Keratinocyte (primary cell): ENCODE measurements around the gene ABO. TPM values are rescaled to one million over a fixed set of nuclear protein-coding genes. Genes with fewer than 3 reads are reported as not detected.

ENCODE experiments used
- DNase-seq: peaks from one replicate; pipeline ENCODE4 v3.0.0-alpha.2; 2011; ENCODE audit warnings: low read depth, missing footprints, low spot score
- FAIRE-seq: peaks from 2 replicates; lab custom pipeline; 2011; peaks lifted over from hg19 to GRCh38; lab: Jason Lieb, UNC
- H2AFZ ChIP-seq: 2 replicates; pipeline ENCODE4 v1.6.0; 2012; ENCODE audit warnings: low read length, control low read depth, inconsistent platforms; ENCODE audit not compliant: control insufficient read depth
- H3K27ac ChIP-seq: 2 replicates; pipeline ENCODE4 v1.5.1; 2011; ENCODE audit warnings: low read length; ENCODE audit not compliant: control insufficient read depth, insufficient read depth
- H3K27me3 ChIP-seq: 3 replicates; pipeline ENCODE4 v1.6.0; 2011; ENCODE audit warnings: low read length; ENCODE audit not compliant: control insufficient read depth, insufficient read depth; ENCODE audit errors: extremely low read depth
- H3K36me3 ChIP-seq, 2 experiments: 2 replicates in 1 of 2; 3 replicates in 1 of 2; pipeline ENCODE4 v1.5.1; 2011; ENCODE audit warnings: low read length in 2 of 2, mild to moderate bottlenecking in 1 of 2; ENCODE audit not compliant: control insufficient read depth in 2 of 2, insufficient read depth in 2 of 2; ENCODE audit errors: extremely low read depth in 1 of 2
- H3K4me1 ChIP-seq: 3 replicates; pipeline ENCODE4 v1.5.1; 2011; ENCODE audit warnings: low read length; ENCODE audit not compliant: control insufficient read depth, insufficient read depth; ENCODE audit errors: extremely low read depth
- H3K4me2 ChIP-seq: 3 replicates; pipeline ENCODE4 v1.6.0; 2011; ENCODE audit warnings: low read depth, low read length; ENCODE audit not compliant: control insufficient read depth, insufficient read depth; ENCODE audit errors: extremely low read depth
- H3K4me3 ChIP-seq, 3 experiments: fragments of 200-600 bp in 1 of 3; sonication (generic) in 1 of 3; 2 replicates in 2 of 3; 3 replicates in 1 of 3; pipeline ENCODE4 v1.5.1; 2011 to 2016; ENCODE audit warnings: low read length in 3 of 3, mild to moderate bottlenecking in 3 of 3, control low read depth in 2 of 3, inconsistent platforms in 1 of 3, low read depth in 1 of 3, mixed read lengths in 1 of 3, mixed run types in 1 of 3, moderate library complexity in 1 of 3; ENCODE audit not compliant: control insufficient read depth in 2 of 3, insufficient read depth in 2 of 3; ENCODE audit errors: extremely low read depth in 1 of 3
- H3K79me2 ChIP-seq: 2 replicates; pipeline ENCODE4 v1.6.0; 2012; ENCODE audit warnings: low read length; ENCODE audit not compliant: control insufficient read depth, insufficient read depth
- H3K9ac ChIP-seq: 3 replicates; pipeline ENCODE4 v1.6.0; 2011; ENCODE audit warnings: low read length; ENCODE audit not compliant: control insufficient read depth, insufficient read depth; ENCODE audit errors: extremely low read depth
- H3K9me1 ChIP-seq: 3 replicates; pipeline ENCODE4 v1.6.0; 2011; ENCODE audit warnings: low read length; ENCODE audit not compliant: control insufficient read depth, insufficient read depth; ENCODE audit errors: extremely low read depth
- H3K9me3 ChIP-seq: 2 replicates; pipeline ENCODE4 v1.5.1; 2012; ENCODE audit warnings: low read depth, low read length; ENCODE audit not compliant: control insufficient read depth
- H4K20me1 ChIP-seq: 3 replicates; pipeline ENCODE4 v1.6.0; 2011; ENCODE audit warnings: low read length; ENCODE audit not compliant: control insufficient read depth, insufficient read depth; ENCODE audit errors: extremely low read depth
- EZH2 ChIP-seq: IDR thresholded peaks from one replicate; pipeline ENCODE4 v1.6.1; 2012; ENCODE audit warnings: inconsistent platforms, mild to moderate bottlenecking, low read length, moderate library complexity
- dilution Hi-C: fragments of 300-500 bp; cut with MboI; formaldehyde crosslinking; loops from one replicate; pipeline ENCODE4 v1.7.0; 2020; ENCODE audit warnings: low sequenced_read_pairs; ENCODE audit not compliant: extremely low pct_ligation_motif_present
- polyA plus RNA-seq, 5 experiments: library from polyadenylated mRNA; depleted of rRNA in 3 of 5; stranded (reverse) in 3 of 5; stranded (forward) in 1 of 5; unstranded in 1 of 5; fragments of >200 nt; gene quantifications; 1 replicate in 1 of 5; 2 replicates in 3 of 5; 3 replicates in 1 of 5; pipeline versions ENCODE4 v1.2.1 to v1.2.3, GENCODE V29; 2011 to 2012; ENCODE audit warnings: missing spikeins in 2 of 5, low read depth in 1 of 5, low replicate concordance in 1 of 5
- TF ChIP-seq, protein P1 (sequence below), 3 experiments: IDR thresholded peaks in 1 of 3; conservative IDR thresholded peaks in 1 of 3; optimal IDR thresholded peaks in 1 of 3; 2 replicates in 2 of 3; 3 replicates in 1 of 3; pipeline versions ENCODE3 to v1.5.1; 2011; ENCODE audit warnings: low read length in 3 of 3, mild to moderate bottlenecking in 3 of 3, moderate library complexity in 2 of 3, control low read depth in 1 of 3, inconsistent platforms in 1 of 3; ENCODE audit not compliant: insufficient read depth in 2 of 3; ENCODE audit errors: extremely low read depth in 1 of 3

ABO gene
- polyA plus RNA-seq, 1 donor (not counting 4 experiments of a cell fraction or from before 2014, with no cell fraction given): not detected

DNA sequence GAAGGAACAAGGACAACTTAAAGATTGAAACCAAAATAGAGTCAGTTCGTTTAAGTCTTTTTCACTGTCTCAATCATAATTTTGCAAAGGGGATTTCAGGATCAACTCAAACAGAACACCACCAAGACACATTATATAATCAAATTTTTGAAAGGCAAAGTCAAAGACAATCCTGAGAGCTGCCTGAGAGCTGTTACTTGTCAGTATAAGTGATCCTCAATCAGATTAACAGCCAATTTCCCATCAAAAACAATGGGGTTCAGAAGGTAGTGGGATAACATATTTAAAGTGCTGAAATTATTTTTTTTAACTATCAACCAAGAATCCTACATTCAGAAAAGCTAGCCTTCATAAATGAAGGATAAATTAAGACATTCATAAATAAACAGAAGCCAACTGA lies 19.3 kb upstream of the ABO start:
- Histone ChIP-seq H3K9ac (no peak overlapping the region), H3K79me2 (no peaks in the 10 kb centered on the region), H4K20me1 (no peaks in the 10 kb centered on the region), H3K9me1 (no peaks in the 10 kb centered on the region), H3K27ac (no peak overlapping the region), H3K4me2 (no peak overlapping the region), H3K9me3 (peaks cover 3% of the 10 kb centered on the region), H3K4me3 (no peak overlapping the region), H3K27me3 (peaks cover under 1% of the 10 kb centered on the region), H3K4me1 (no peaks in the 10 kb centered on the region), H2AFZ (no peak overlapping the region), H3K36me3 (no peaks in the 10 kb centered on the region)
- FAIRE-seq (no peak), DNase-seq (no peak)
- dilution Hi-C loops: no loop called here
- no peak for TF ChIP-seq EZH2
- TF ChIP-seq, protein P1, sequence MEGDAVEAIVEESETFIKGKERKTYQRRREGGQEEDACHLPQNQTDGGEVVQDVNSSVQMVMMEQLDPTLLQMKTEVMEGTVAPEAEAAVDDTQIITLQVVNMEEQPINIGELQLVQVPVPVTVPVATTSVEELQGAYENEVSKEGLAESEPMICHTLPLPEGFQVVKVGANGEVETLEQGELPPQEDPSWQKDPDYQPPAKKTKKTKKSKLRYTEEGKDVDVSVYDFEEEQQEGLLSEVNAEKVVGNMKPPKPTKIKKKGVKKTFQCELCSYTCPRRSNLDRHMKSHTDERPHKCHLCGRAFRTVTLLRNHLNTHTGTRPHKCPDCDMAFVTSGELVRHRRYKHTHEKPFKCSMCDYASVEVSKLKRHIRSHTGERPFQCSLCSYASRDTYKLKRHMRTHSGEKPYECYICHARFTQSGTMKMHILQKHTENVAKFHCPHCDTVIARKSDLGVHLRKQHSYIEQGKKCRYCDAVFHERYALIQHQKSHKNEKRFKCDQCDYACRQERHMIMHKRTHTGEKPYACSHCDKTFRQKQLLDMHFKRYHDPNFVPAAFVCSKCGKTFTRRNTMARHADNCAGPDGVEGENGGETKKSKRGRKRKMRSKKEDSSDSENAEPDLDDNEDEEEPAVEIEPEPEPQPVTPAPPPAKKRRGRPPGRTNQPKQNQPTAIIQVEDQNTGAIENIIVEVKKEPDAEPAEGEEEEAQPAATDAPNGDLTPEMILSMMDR (optimal IDR thresholded peaks at IDR 0.05 in 1 of 3, IDR thresholded peaks at IDR 0.05 in 1 of 3, conservative IDR thresholded peaks at IDR 0.05 in 1 of 3; ENCODE audit: extremely low read depth in 1 of 3, insufficient read depth in 2 of 3, low read length in 3 of 3): no peak

DNA sequence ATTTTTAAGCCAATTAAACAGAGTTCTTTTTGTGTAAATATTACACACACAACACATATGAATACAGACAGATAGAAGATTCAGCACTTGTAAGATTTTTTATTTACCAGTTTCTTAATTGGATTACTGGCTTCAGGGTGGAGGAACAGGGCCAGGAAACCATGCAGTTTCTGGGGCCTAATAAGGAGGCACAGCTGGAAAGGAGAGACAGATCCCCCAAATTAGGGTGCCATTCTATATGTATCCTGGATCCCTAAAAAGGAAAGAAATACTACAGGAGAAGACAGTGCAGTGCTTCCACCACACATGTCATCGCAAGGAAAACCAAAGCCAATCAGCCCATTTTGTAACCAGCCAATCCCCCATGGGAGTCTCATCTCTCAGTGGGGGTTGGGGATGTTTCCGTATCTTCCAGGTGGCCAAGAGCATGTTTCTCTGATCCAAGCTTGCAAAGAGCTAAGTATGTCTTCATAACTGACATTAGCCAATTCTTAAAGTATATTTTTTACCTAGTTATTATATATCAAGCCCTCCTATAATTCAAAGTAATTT lies 15.8 kb upstream of the ABO start:
- H3K9me3 ChIP-seq: peaks cover 3% of the 10 kb centered on the region
- no peak overlapping the region for H3K4me2 ChIP-seq
- no peaks in the 10 kb centered on the region for H4K20me1 ChIP-seq
- H3K9ac ChIP-seq: no peak overlapping the region
- no peak overlapping the region for H3K27ac ChIP-seq
- no peak for FAIRE-seq
- no peak overlapping the region for H3K4me3 ChIP-seq
- no peak overlapping the region for H2AFZ ChIP-seq
- no peaks in the 10 kb centered on the region for H3K27me3 ChIP-seq
- no peak for DNase-seq
- no peaks in the 10 kb centered on the region for H3K36me3 ChIP-seq
- no peaks in the 10 kb centered on the region for H3K79me2 ChIP-seq
- H3K9me1 ChIP-seq: no peaks in the 10 kb centered on the region
- dilution Hi-C loops: no loop called here
- TF ChIP-seq EZH2: no peak
- TF ChIP-seq, protein P1 (optimal IDR thresholded peaks at IDR 0.05 in 1 of 3, IDR thresholded peaks at IDR 0.05 in 1 of 3, conservative IDR thresholded peaks at IDR 0.05 in 1 of 3; ENCODE audit: extremely low read depth in 1 of 3, insufficient read depth in 2 of 3, low read length in 3 of 3): no peak
- peaks cover 2% of the 10 kb centered on the region for H3K4me1 ChIP-seq
